NT2/D1 (cell line): ENCODE measurements around the gene TMX2.
"Not testable (repeated sequence)": the region's sequence is repeated elsewhere in the genome, so short reads cannot be mapped to it uniquely, and the experiment has no call there.

Experiments
- DNase-seq: peaks from one replicate; pipeline ENCODE4 v3.0.0-alpha.2; 2011; ENCODE audit warnings: low read depth, low spot score
- H3K27me3 ChIP-seq: 2 replicates; pipeline ENCODE4 v1.6.0; 2011; ENCODE audit warnings: mild to moderate bottlenecking; ENCODE audit not compliant: insufficient read length, insufficient read depth
- H3K36me3 ChIP-seq: 2 replicates; pipeline ENCODE4 v1.6.1; 2011; ENCODE audit warnings: mild to moderate bottlenecking, low read length, mixed read lengths; ENCODE audit not compliant: insufficient read depth, insufficient read length
- H3K4me1 ChIP-seq: 2 replicates; pipeline ENCODE4 v1.5.1; 2011; ENCODE audit not compliant: insufficient read depth, insufficient read length
- H3K4me3 ChIP-seq: 2 replicates; pipeline ENCODE4 v1.5.1; 2011; ENCODE audit warnings: low read depth; ENCODE audit not compliant: insufficient read length
- H3K9ac ChIP-seq: 2 replicates; pipeline ENCODE4 v1.6.0; 2011; ENCODE audit warnings: low read depth; ENCODE audit not compliant: insufficient read length
- H3K9me3 ChIP-seq: 2 replicates; pipeline ENCODE4 v1.5.1; 2011; ENCODE audit warnings: mild to moderate bottlenecking, low read length; ENCODE audit not compliant: insufficient read depth
- SUZ12 ChIP-seq: IDR thresholded peaks from 2 replicates; pipeline ENCODE4 v1.6.1; 2011; ENCODE audit not compliant: insufficient read length, insufficient read depth; ENCODE audit errors: extremely low read depth
- YY1 ChIP-seq: IDR thresholded peaks from 2 replicates; pipeline ENCODE4 v1.6.1; 2011; ENCODE audit not compliant: insufficient read length, insufficient read depth
- ZNF274 ChIP-seq: IDR thresholded peaks from 2 replicates; pipeline ENCODE4 v1.6.1; 2011; ENCODE audit warnings: mild to moderate bottlenecking, low read depth, low read length

Gene TMX2

GRCh38 chr11:57703341-57703740, 9.1 kb upstream of the TMX2 start:
- no peak overlapping the region for H3K9ac ChIP-seq
- peaks cover 69% of the 10 kb centered on the region for H3K36me3 ChIP-seq
- DNase-seq = no peak
- H3K9me3 ChIP-seq = no peaks in the 10 kb centered on the region
- no peak for TF ChIP-seq YY1
- no peak for TF ChIP-seq ZNF274
- no peak for TF ChIP-seq SUZ12
- no peaks in the 10 kb centered on the region for H3K27me3 ChIP-seq
- H3K4me1 ChIP-seq = peaks cover 4% of the 10 kb centered on the region
- no peak overlapping the region for H3K4me3 ChIP-seq

GRCh38 chr11:57704932-57705331, 7.5 kb upstream of the TMX2 start:
- H3K36me3 ChIP-seq = peaks cover 63% of the 10 kb centered on the region
- no peaks in the 10 kb centered on the region for H3K27me3 ChIP-seq
- no peak overlapping the region for H3K4me3 ChIP-seq
- no peaks in the 10 kb centered on the region for H3K9me3 ChIP-seq
- DNase-seq = no peak
- TF ChIP-seq YY1 (no peak), SUZ12 (no peak), ZNF274 (no peak)
- H3K4me1 ChIP-seq = peaks cover 2% of the 10 kb centered on the region
- H3K9ac ChIP-seq = no peak overlapping the region

GRCh38 chr11:57705432-57705831, 7.0 kb upstream of the TMX2 start:
- not testable (repeated sequence) for H3K4me1 ChIP-seq, DNase-seq, H3K9me3 ChIP-seq, H3K27me3 ChIP-seq, H3K4me3 ChIP-seq, H3K9ac ChIP-seq
- H3K36me3 ChIP-seq = peaks cover 61% of the 10 kb centered on the region

- TF ChIP-seq SUZ12 (no peak), YY1 (no peak), ZNF274 (no peak)
- H3K4me1 ChIP-seq = peaks cover 2% of the 10 kb centered on the region
- peaks cover 38% of the 10 kb centered on the region for H3K36me3 ChIP-seq
- H3K4me3 ChIP-seq = no peak overlapping the region
- H3K9me3 ChIP-seq = peaks cover 12% of the 10 kb centered on the region; the same call in 1 of the 2 replicates
- no peak overlapping the region for H3K9ac ChIP-seq
- no peaks in the 10 kb centered on the region for H3K27me3 ChIP-seq
- DNase-seq = no peak
Measured at GRCh38 chr11:57709802-57710367, 2.5 kb upstream of the TMX2 start.

- Histone ChIP-seq H3K4me3 (peak within 1 kb of the TSS; percentile 98), H3K4me1 (no peaks in the 10 kb centered on the region), H3K9me3 (peaks cover 15% of the 10 kb centered on the region; the same call in 1 of the 2 replicates), H3K9ac (peak within 1 kb of the TSS; percentile 97), H3K27me3 (no peaks in the 10 kb centered on the region), H3K36me3 (peaks cover 35% of the 10 kb centered on the region)
- peak; percentile 92 for DNase-seq
- TF ChIP-seq SUZ12 (no peak), ZNF274 (no peak), YY1 (no peak)
Measured at GRCh38 chr11:57711414-57712255, 758 bp upstream of the TMX2 start, which contains the start of gene MED19. Gene MED19, minus strand, starts transcription at chr11:57712215. Its CDS starts 36 bp downstream, at chr11:57712179.

GRCh38 chr11:57713835-57714234, 1.4 kb downstream of the TMX2 start:
- Histone ChIP-seq H3K9ac (no peak overlapping the region), H3K27me3 (no peaks in the 10 kb centered on the region), H3K4me1 (no peaks in the 10 kb centered on the region), H3K36me3 (peaks cover 31% of the 10 kb centered on the region), H3K9me3 (peaks cover 23% of the 10 kb centered on the region; the same call in 1 of the 2 replicates), H3K4me3 (peak overlapping the region; percentile 98)
- no peak for TF ChIP-seq YY1
- DNase-seq = no peak

GRCh38 chr11:57716726-57717125, 4.3 kb downstream of the TMX2 start:
- H3K9ac ChIP-seq, H3K4me1 ChIP-seq, H3K27me3 ChIP-seq, DNase-seq, H3K4me3 ChIP-seq: not testable (repeated sequence)
- peaks cover 46% of the 10 kb centered on the region for H3K36me3 ChIP-seq
- peaks cover 23% of the 10 kb centered on the region; the same call in 1 of the 2 replicates for H3K9me3 ChIP-seq
